Measurements from ENCODE around the gene VPS37C.
"Not testable (repeated sequence)": the region's sequence is repeated elsewhere in the genome, so short reads cannot be mapped to it uniquely, and the experiment has no call there.

Gene VPS37C

GRCh38 chr11:61115498-61116224 is 45.6 kb downstream of the VPS37C start:
- no peak for DNase-seq

GRCh38 chr11:61114913-61115312 is 46.3 kb downstream of the VPS37C start:
- DNase-seq = no peak

- no peak for DNase-seq
Measured at GRCh38 chr11:61113201-61113600, 48.0 kb downstream of the VPS37C start.

GRCh38 chr11:61112575-61112974 is 48.7 kb downstream of the VPS37C start:
- DNase-seq = no peak

- DNase-seq = peak in 4 of 5 experiments; percentile 44 to 96 (median 53)
Measured at GRCh38 chr11:61111786-61112517, 49.3 kb downstream of the VPS37C start.

GRCh38 chr11:61111050-61111435 is 50.2 kb downstream of the VPS37C start:
- DNase-seq = no peak

- DNase-seq = peak in 2 of 5 experiments; percentile 63 to 82
Measured at GRCh38 chr11:61110255-61111049, 50.8 kb downstream of the VPS37C start.

- DNase-seq = no peak
Measured at GRCh38 chr11:61109671-61110070, 51.6 kb downstream of the VPS37C start.

- DNase-seq = no peak
Measured at GRCh38 chr11:61108847-61109585, 52.2 kb downstream of the VPS37C start.

- peak in 1 of 5 experiments; percentile 61 for DNase-seq
Measured at GRCh38 chr11:61107888-61108287, 53.3 kb downstream of the VPS37C start.

GRCh38 chr11:61106894-61107470 is 54.2 kb downstream of the VPS37C start:
- DNase-seq = peak in 1 of 5 experiments; percentile 70

- no peak for DNase-seq
Measured at GRCh38 chr11:61106296-61106695, 54.9 kb downstream of the VPS37C start.

- DNase-seq = no peak
Measured at GRCh38 chr11:61104963-61105362, 56.3 kb downstream of the VPS37C start.

GRCh38 chr11:61103851-61104423 is 57.3 kb downstream of the VPS37C start:
- DNase-seq = peak in 1 of 5 experiments; percentile 74

- peak in 2 of 5 experiments; percentile 63 to 64 for DNase-seq
Measured at GRCh38 chr11:61102667-61103571, 58.3 kb downstream of the VPS37C start.

- DNase-seq = no peak
Measured at GRCh38 chr11:61098778-61099177, 62.4 kb downstream of the VPS37C start.

GRCh38 chr11:61098261-61098660 is 63.0 kb downstream of the VPS37C start:
- DNase-seq = not testable (repeated sequence)

- no peak for DNase-seq
Measured at GRCh38 chr11:61095021-61095420, 66.2 kb downstream of the VPS37C start.

- DNase-seq = peak in 1 of 5 experiments; percentile 55
Measured at GRCh38 chr11:61094167-61094566, 67.1 kb downstream of the VPS37C start.

GRCh38 chr11:61092908-61093763 is 68.1 kb downstream of the VPS37C start:
- no peak for DNase-seq

Measured in T-helper 2 cell (primary cell).